ENCODE results near the gene MVB12A.

MVB12A gene

DNA sequence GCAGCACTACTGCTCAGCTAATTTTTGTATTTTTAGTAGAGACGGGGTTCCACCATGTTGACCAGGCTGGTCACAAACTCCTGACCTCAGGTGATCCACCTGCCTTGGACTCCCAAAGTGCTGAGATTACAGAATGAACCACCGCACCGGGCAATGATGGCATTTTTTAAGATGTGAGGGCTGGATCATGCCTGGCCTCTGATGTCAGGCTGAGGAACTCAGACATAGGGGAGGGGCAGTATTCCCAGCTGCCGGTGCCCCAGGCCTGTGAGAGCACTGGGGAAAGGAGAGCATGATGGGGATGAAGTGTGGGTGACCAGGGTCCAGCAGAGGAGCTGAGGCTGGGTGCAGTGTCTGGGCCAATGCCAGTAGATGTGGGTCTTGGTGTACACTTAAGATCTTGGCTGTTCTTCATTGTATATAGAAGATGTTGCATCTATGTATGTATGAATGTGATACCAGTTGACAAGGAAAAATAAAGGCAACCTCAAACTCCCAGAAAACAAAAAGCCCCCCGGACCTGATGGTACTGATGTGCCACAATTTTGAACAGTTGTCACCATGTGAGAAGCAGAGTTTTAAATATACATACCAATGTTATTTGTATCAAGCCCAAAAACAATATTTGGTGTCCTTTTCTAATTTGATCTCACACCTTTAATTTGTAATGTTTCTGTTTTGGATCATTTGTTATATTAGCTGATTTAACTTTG lies 39.3 kb upstream of the MVB12A start:
- no peaks in the 10 kb centered on the region for H3K36me3 ChIP-seq (ENCODE audit: insufficient read depth)
- no peak overlapping the region for H3K9ac ChIP-seq
- no peaks in the 10 kb centered on the region for H3K4me1 ChIP-seq (ENCODE audit: low read depth, poor library complexity, severe bottlenecking)
- H3K4me2 ChIP-seq: no peak overlapping the region
- no peak overlapping the region for H2AFZ ChIP-seq (ENCODE audit: low read depth)
- no peak overlapping the region for H3K27ac ChIP-seq
- TF ChIP-seq, protein P1, sequence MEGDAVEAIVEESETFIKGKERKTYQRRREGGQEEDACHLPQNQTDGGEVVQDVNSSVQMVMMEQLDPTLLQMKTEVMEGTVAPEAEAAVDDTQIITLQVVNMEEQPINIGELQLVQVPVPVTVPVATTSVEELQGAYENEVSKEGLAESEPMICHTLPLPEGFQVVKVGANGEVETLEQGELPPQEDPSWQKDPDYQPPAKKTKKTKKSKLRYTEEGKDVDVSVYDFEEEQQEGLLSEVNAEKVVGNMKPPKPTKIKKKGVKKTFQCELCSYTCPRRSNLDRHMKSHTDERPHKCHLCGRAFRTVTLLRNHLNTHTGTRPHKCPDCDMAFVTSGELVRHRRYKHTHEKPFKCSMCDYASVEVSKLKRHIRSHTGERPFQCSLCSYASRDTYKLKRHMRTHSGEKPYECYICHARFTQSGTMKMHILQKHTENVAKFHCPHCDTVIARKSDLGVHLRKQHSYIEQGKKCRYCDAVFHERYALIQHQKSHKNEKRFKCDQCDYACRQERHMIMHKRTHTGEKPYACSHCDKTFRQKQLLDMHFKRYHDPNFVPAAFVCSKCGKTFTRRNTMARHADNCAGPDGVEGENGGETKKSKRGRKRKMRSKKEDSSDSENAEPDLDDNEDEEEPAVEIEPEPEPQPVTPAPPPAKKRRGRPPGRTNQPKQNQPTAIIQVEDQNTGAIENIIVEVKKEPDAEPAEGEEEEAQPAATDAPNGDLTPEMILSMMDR (conservative IDR thresholded peaks at IDR 0.05; ENCODE audit: low read depth, low read length): no peak
- peaks cover 7% of the 10 kb centered on the region; the same call in 1 of the 2 replicates for H3K27me3 ChIP-seq (ENCODE audit: insufficient read depth, low read depth)
- H3K4me3 ChIP-seq (IDR thresholded peaks at IDR 0.05; ENCODE audit: insufficient read depth, low read depth, low read length): no peak overlapping the region
- no peaks in the 10 kb centered on the region for H4K20me1 ChIP-seq (ENCODE audit: insufficient read depth)
- H3K79me2 ChIP-seq (ENCODE audit: insufficient read depth, low read depth): no peaks in the 10 kb centered on the region

DNA sequence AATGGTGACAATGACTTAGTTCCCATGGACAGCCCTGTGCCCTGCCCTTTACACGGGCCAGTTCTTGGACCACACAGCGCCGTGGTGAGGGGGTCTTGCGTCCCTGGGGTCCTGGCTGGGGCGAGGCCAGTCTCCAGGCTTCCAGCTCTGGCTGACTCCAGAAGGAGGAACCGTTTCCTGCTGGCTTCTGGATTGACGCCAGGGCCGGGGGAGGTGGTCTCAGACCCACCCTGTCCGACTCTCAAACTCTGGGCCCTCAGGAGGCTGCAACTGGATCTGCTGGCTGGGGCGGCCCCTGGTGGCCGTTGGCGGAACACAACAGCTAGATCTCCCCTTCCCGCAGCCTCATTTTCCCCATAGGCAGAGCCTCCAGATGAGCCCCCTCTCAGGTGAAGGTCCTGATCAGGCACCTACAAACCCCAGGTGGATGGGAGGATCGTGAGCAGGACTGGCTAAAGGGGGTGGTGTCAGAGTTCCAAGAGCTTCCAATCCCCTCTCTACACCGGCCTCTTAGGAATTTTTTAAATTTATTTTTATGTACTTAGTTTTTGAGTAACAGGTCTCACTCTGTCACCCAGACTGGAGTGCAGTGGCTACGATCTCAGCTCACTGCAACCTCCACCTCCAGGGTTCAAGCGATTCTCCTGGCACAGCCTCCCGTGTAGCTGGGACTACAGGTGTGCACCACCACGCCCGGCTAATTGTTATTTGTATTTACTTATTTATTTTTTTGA lies 33.8 kb upstream of the MVB12A start:
- H3K4me1 ChIP-seq (ENCODE audit: low read depth, poor library complexity, severe bottlenecking): no peaks in the 10 kb centered on the region
- no peak overlapping the region for H2AFZ ChIP-seq (ENCODE audit: low read depth)
- H3K27ac ChIP-seq: no peak overlapping the region
- H4K20me1 ChIP-seq (ENCODE audit: insufficient read depth): no peaks in the 10 kb centered on the region
- TF ChIP-seq, protein P1 (conservative IDR thresholded peaks at IDR 0.05; ENCODE audit: low read depth, low read length): peak; percentile 82
- H3K79me2 ChIP-seq (ENCODE audit: insufficient read depth, low read depth): no peaks in the 10 kb centered on the region
- peaks cover 28% of the 10 kb centered on the region; the same call in 1 of the 2 replicates for H3K27me3 ChIP-seq (ENCODE audit: insufficient read depth, low read depth)
- no peaks in the 10 kb centered on the region for H3K36me3 ChIP-seq (ENCODE audit: insufficient read depth)
- H3K4me2 ChIP-seq: no peak overlapping the region
- H3K4me3 ChIP-seq (IDR thresholded peaks at IDR 0.05; ENCODE audit: insufficient read depth, low read depth, low read length): no peak overlapping the region
- no peak overlapping the region for H3K9ac ChIP-seq

DNA sequence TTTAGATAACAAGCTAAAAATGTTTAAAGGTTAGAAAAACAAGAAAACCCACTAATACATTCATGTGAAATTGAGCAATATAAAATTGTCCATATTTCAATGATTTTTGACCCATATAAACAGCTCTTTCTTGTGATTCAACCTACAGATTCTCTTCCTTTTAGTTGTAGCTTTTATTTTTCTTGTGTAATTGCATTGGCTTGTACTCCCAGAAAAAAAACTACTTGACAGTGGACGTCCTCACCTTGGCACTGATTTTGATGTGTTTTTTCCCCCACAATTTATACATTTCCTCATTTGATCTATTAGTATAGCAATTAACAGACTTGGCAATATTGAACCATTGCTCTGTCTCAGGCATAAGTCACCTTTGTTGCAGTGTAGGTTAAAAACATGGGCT lies 30.6 kb upstream of the MVB12A start:
- Histone ChIP-seq H4K20me1 (ENCODE audit: insufficient read depth) (no peaks in the 10 kb centered on the region), H2AFZ (ENCODE audit: low read depth) (no peak overlapping the region), H3K27me3 (ENCODE audit: insufficient read depth, low read depth) (peaks cover 28% of the 10 kb centered on the region; the same call in 1 of the 2 replicates), H3K4me1 (ENCODE audit: low read depth, poor library complexity, severe bottlenecking) (peaks cover 24% of the 10 kb centered on the region), H3K4me3 (IDR thresholded peaks at IDR 0.05; ENCODE audit: insufficient read depth, low read depth, low read length) (no peak overlapping the region), H3K9ac (no peak overlapping the region), H3K36me3 (ENCODE audit: insufficient read depth) (no peaks in the 10 kb centered on the region), H3K27ac (no peak overlapping the region), H3K4me2 (no peak overlapping the region), H3K79me2 (ENCODE audit: insufficient read depth, low read depth) (no peaks in the 10 kb centered on the region)
- TF ChIP-seq, protein P1 (conservative IDR thresholded peaks at IDR 0.05; ENCODE audit: low read depth, low read length): no peak

DNA sequence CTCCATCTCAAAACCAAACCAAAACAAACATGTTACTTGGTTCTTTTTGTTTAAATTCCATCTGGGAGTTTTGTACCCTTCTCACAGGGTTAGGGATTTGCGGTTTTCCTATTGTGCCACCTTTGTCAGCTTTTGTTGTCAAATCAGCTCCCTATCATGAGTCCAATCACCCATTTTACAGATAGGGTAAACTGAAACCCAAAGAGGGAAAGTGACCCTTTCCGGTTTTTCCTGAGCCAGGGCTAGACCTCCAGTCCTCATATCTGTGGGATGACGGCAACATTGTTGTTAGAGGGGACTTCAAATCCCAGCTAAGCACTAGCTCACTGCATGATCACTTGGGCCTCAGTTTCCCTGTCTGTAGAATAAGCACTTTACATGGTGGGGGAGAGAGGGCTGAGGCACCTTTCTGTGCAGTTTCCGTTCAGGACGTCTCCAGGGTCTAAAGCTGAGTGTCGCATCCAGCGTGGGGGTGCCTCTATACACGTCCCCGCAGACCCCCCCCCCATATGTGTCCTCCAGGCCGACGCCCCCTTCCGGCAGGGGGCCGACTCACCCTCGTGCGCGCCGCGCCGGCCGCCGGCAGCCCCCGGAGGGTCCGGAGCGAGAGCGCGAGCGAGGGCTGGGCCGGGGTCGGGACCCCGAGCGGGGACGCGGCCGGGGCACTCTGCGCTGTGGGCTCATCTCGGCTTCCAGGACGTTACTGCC lies 29.7 kb upstream of the MVB12A start:
- TF ChIP-seq, protein P1 (conservative IDR thresholded peaks at IDR 0.05; ENCODE audit: low read depth, low read length): no peak

More for the DNA sequence above, 29.7 kb upstream of the MVB12A start:
- Histone ChIP-seq H3K27ac (no peak overlapping the region), H3K9ac (no peak overlapping the region), H3K4me2 (peak overlapping the region; percentile 95; the same call in 1 of the 2 replicates), H3K79me2 (ENCODE audit: insufficient read depth, low read depth) (no peaks in the 10 kb centered on the region), H3K4me1 (ENCODE audit: low read depth, poor library complexity, severe bottlenecking) (peaks cover 24% of the 10 kb centered on the region), H3K27me3 (ENCODE audit: insufficient read depth, low read depth) (peaks cover 28% of the 10 kb centered on the region; the same call in 1 of the 2 replicates), H3K36me3 (ENCODE audit: insufficient read depth) (no peaks in the 10 kb centered on the region), H3K4me3 (IDR thresholded peaks at IDR 0.05; ENCODE audit: insufficient read depth, low read depth, low read length) (no peak overlapping the region), H4K20me1 (ENCODE audit: insufficient read depth) (no peaks in the 10 kb centered on the region), H2AFZ (ENCODE audit: low read depth) (no peak overlapping the region)
